ENCODE measurements around the gene GLT1D1. TPM values are rescaled to one million over a fixed set of nuclear protein-coding genes. Genes with fewer than 3 reads are reported as not detected.

Gene GLT1D1
- total RNA-seq, 1 experiment from 2014 or later, result not detected

DNA sequence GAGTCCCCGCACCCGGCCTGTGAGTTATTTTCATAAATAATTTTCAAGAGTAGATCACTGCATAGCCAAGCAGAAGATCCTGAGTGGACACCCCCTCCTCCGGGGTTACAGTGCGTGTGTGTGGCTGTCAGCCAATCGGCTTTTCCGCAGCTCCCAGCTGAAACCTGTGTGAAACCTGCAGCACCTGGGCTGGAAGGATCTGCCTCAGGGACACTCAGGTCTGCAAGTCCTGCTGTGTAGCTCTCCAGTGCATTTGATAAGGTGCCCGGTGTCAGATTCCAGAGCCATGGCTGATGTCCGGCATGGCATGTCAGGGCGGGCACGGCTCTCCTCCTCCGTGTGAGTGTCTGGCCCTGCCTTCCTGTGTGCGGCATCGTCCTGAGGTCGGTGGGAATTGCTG is 124.8 kb downstream of the GLT1D1 start:
- DNase-seq (ENCODE audit: low read depth, low spot score), result no peak
- no peaks in the 10 kb centered on the region for H4K20me1 ChIP-seq (ENCODE audit: insufficient read depth)
- RAD21 ChIA-PET (ENCODE audit: low non-redundant PET in 1 of 2, low total read pairs in 2 of 2, uncharacterized antibody in 2 of 2, unreplicated experiment in 2 of 2), result no interaction called here
- no peaks in the 10 kb centered on the region for H3K27me3 ChIP-seq (ENCODE audit: insufficient read depth, low read length)
- intact Hi-C loops (cut with micrococcal nuclease), result no loop called here
- H3K9me2 ChIP-seq (ENCODE audit: insufficient read depth), result no peaks in the 10 kb centered on the region
- H3K4me3 ChIP-seq (replicated peaks in 1 of 2; ENCODE audit: low read depth in 1 of 2, low read length in 2 of 2), result no peak overlapping the region
- no peaks in the 10 kb centered on the region; a peak in 1 of 4 replicates for H3K9me3 ChIP-seq (ENCODE audit: control insufficient read depth in 1 of 2, insufficient read depth in 1 of 2, low read depth in 1 of 2, low read length in 2 of 2)
- no peak overlapping the region for H3K27ac ChIP-seq (ENCODE audit: low read depth, low read length)
- H3K4me2 ChIP-seq (ENCODE audit: low read length), result no peak overlapping the region
- H2AFZ ChIP-seq (ENCODE audit: low read depth, low read length, poor library complexity, severe bottlenecking), result no peak overlapping the region
- CTCF ChIA-PET, result no interaction called here
- TF ChIP-seq POLR2A (IDR thresholded peaks at IDR 0.05; ENCODE audit: borderline replicate concordance, extremely low read depth, insufficient read depth, insufficient read length) (no peak), SP1 (IDR thresholded peaks at IDR 0.05; ENCODE audit: low read depth) (no peak), ZNF274 (IDR thresholded peaks at IDR 0.05; ENCODE audit: low read depth, low read length) (no peak), EGR1 (IDR thresholded peaks at IDR 0.05; ENCODE audit: low read depth) (no peak), FOSL1 (IDR thresholded peaks at IDR 0.05; ENCODE audit: low read depth) (no peak)
- TF ChIP-seq, protein P1, sequence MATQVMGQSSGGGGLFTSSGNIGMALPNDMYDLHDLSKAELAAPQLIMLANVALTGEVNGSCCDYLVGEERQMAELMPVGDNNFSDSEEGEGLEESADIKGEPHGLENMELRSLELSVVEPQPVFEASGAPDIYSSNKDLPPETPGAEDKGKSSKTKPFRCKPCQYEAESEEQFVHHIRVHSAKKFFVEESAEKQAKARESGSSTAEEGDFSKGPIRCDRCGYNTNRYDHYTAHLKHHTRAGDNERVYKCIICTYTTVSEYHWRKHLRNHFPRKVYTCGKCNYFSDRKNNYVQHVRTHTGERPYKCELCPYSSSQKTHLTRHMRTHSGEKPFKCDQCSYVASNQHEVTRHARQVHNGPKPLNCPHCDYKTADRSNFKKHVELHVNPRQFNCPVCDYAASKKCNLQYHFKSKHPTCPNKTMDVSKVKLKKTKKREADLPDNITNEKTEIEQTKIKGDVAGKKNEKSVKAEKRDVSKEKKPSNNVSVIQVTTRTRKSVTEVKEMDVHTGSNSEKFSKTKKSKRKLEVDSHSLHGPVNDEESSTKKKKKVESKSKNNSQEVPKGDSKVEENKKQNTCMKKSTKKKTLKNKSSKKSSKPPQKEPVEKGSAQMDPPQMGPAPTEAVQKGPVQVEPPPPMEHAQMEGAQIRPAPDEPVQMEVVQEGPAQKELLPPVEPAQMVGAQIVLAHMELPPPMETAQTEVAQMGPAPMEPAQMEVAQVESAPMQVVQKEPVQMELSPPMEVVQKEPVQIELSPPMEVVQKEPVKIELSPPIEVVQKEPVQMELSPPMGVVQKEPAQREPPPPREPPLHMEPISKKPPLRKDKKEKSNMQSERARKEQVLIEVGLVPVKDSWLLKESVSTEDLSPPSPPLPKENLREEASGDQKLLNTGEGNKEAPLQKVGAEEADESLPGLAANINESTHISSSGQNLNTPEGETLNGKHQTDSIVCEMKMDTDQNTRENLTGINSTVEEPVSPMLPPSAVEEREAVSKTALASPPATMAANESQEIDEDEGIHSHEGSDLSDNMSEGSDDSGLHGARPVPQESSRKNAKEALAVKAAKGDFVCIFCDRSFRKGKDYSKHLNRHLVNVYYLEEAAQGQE (IDR thresholded peaks at IDR 0.05; ENCODE audit: low read depth), result no peak
- TF ChIP-seq, protein P2, sequence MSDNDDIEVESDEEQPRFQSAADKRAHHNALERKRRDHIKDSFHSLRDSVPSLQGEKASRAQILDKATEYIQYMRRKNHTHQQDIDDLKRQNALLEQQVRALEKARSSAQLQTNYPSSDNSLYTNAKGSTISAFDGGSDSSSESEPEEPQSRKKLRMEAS (IDR thresholded peaks at IDR 0.05), result no peak
- BruUV-seq (replicated peaks), result no TSS peak
- H3K36me3 ChIP-seq (ENCODE audit: control insufficient read depth in 1 of 2, insufficient read depth in 2 of 2, low read length in 2 of 2), result no peaks in the 10 kb centered on the region
- H3K4me1 ChIP-seq (ENCODE audit: control insufficient read depth in 1 of 2, insufficient read depth in 2 of 2, low read length in 2 of 2), result no peaks in the 10 kb centered on the region
- H3K9ac ChIP-seq (ENCODE audit: low read length), result no peak overlapping the region
- no peak for ATAC-seq
- POLR2A ChIA-PET, result no interaction called here
- H3K79me2 ChIP-seq (ENCODE audit: insufficient read depth, low read length), result no peaks in the 10 kb centered on the region

DNA sequence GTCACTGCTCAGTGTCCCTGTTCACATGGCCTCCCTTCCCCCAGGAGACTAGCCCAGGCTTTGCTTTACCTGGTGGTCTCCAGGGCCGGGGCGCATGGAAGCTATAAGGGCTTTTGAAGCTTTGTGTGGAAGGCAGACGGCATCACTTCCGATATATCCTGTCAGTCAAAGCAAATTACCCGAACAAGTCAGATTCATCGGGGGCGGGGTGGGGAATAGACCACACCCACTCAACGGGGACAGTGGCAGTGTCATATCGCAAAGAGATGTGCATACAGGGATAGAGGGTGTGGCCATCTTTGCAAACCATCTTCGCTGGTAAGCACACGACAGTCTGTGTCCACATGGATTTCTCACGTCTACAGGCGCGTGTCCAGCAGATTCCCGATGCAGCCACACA is 127.3 kb downstream of the GLT1D1 start:
- no peak for DNase-seq (ENCODE audit: low read depth, low spot score)
- Histone ChIP-seq H3K4me2 (ENCODE audit: low read length) (no peak overlapping the region), H3K79me2 (ENCODE audit: insufficient read depth, low read length) (no peaks in the 10 kb centered on the region), H3K36me3 (ENCODE audit: control insufficient read depth in 1 of 2, insufficient read depth in 2 of 2, low read length in 2 of 2) (no peaks in the 10 kb centered on the region), H3K9me3 (ENCODE audit: control insufficient read depth in 1 of 2, insufficient read depth in 1 of 2, low read depth in 1 of 2, low read length in 2 of 2) (no peaks in the 10 kb centered on the region; a peak in 1 of 4 replicates), H3K4me3 (replicated peaks in 1 of 2; ENCODE audit: low read depth in 1 of 2, low read length in 2 of 2) (no peak overlapping the region), H3K27me3 (ENCODE audit: insufficient read depth, low read length) (no peaks in the 10 kb centered on the region), H3K9me2 (ENCODE audit: insufficient read depth) (no peaks in the 10 kb centered on the region), H3K9ac (ENCODE audit: low read length) (no peak overlapping the region), H3K4me1 (ENCODE audit: control insufficient read depth in 1 of 2, insufficient read depth in 2 of 2, low read length in 2 of 2) (no peaks in the 10 kb centered on the region), H4K20me1 (ENCODE audit: insufficient read depth) (no peaks in the 10 kb centered on the region), H2AFZ (ENCODE audit: low read depth, low read length, poor library complexity, severe bottlenecking) (no peak overlapping the region), H3K27ac (ENCODE audit: low read depth, low read length) (no peak overlapping the region)
- no TSS peak for BruUV-seq (replicated peaks)
- RAD21 ChIA-PET (ENCODE audit: low non-redundant PET in 1 of 2, low total read pairs in 2 of 2, uncharacterized antibody in 2 of 2, unreplicated experiment in 2 of 2), result no interaction called here
- intact Hi-C loops (cut with micrococcal nuclease), result no loop called here
- no peak for ATAC-seq
- TF ChIP-seq RAD21 (IDR thresholded peaks at IDR 0.05; ENCODE audit: low read depth) (no peak), POLR2AphosphoS5 (IDR thresholded peaks at IDR 0.05; ENCODE audit: low read depth, low read length) (no peak), ZNF274 (IDR thresholded peaks at IDR 0.05; ENCODE audit: low read depth, low read length) (no peak), CBX3 (IDR thresholded peaks at IDR 0.05; ENCODE audit: low read depth) (no peak), YY1 (IDR thresholded peaks at IDR 0.05; ENCODE audit: extremely low read depth, insufficient replicate concordance, low read depth, low read length) (no peak)
- CTCF ChIA-PET, result no interaction called here
- POLR2A ChIA-PET, result no interaction called here
